Astrocyte (in vitro differentiated cells and primary cell): Measurements from ENCODE around the gene OR13J1.

ENCODE experiments used
- EZH2 ChIP-seq: IDR thresholded peaks from 2 replicates; pipeline ENCODE4 v1.6.1; 2012; ENCODE audit warnings: mild to moderate bottlenecking, low read length, inconsistent platforms; ENCODE audit not compliant: insufficient read depth
- TF ChIP-seq, protein P1 (sequence below): IDR thresholded peaks from 2 replicates; pipeline ENCODE4 v1.5.1; 2011; ENCODE audit warnings: low read depth, mild to moderate bottlenecking, inconsistent platforms, low read length, moderate library complexity; ENCODE audit not compliant: insufficient read depth

DNA sequence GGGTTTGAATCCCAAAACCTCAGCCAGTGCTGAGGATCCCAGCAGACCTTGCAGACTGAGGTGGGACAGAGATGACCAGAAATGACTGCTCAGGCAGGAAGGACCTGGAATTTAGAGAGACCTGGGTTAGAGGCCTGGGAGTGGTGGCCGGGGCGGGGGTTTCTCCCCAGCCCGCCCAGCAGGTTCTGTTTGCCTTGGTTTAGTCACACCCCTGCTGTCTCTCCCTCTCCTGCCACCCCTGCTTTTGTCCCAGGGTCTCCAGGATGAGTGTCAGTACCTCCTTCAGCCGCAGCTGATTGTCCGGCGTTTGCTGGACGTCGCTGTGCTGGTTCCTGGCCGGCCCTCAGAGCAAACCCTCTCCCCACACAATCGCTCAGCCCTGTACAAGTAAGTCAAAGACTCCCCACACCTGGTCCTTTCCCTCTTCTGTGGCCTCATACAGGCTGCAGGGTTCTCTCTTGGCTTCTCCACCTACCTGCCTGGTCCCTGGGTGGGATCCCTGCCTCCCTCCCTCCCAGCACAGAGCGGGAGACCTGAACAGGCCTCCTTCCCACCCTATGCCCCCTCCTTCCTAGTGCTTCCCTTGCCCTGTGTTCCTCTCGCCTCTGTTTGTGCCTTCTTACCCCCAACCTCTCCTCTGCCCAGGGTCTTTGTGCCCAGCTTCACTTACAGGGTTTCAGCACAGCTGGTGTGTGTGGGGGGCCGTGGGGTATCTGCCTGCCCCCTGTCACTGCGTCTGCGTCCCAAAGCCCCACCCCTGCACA, 29.1 kb downstream of the OR13J1 start:
- TF ChIP-seq, protein P1, sequence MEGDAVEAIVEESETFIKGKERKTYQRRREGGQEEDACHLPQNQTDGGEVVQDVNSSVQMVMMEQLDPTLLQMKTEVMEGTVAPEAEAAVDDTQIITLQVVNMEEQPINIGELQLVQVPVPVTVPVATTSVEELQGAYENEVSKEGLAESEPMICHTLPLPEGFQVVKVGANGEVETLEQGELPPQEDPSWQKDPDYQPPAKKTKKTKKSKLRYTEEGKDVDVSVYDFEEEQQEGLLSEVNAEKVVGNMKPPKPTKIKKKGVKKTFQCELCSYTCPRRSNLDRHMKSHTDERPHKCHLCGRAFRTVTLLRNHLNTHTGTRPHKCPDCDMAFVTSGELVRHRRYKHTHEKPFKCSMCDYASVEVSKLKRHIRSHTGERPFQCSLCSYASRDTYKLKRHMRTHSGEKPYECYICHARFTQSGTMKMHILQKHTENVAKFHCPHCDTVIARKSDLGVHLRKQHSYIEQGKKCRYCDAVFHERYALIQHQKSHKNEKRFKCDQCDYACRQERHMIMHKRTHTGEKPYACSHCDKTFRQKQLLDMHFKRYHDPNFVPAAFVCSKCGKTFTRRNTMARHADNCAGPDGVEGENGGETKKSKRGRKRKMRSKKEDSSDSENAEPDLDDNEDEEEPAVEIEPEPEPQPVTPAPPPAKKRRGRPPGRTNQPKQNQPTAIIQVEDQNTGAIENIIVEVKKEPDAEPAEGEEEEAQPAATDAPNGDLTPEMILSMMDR: no peak
- TF ChIP-seq EZH2: no peak
